LNCAP (cell line): ENCODE data around the gene BANP.

ENCODE experiments used
- TF ChIP-seq, protein P1 (sequence below): fragments of 450-650 bp; IDR thresholded peaks from 2 replicates; pipeline ENCODE4 v1.5.1; 2017; ENCODE audit warnings: mild to moderate bottlenecking

The BANP gene

DNA sequence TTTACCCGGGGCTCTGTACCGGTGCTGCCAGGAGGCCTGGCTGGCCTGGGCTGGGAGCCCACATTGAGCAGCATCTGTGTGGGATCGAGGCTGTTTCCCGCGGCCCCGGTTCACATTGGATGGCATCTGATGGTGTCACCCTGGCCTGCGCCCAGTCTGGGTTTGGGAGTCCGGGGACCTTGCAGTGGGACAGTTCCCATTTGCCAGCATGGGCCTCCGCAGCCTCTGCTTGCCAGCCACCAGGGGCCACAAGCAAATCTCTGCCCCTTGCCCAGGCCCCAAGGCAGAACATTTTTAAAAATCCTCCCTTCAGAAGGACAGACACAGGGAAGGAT is 64.5 kb downstream of the BANP start:
- TF ChIP-seq, protein P1, sequence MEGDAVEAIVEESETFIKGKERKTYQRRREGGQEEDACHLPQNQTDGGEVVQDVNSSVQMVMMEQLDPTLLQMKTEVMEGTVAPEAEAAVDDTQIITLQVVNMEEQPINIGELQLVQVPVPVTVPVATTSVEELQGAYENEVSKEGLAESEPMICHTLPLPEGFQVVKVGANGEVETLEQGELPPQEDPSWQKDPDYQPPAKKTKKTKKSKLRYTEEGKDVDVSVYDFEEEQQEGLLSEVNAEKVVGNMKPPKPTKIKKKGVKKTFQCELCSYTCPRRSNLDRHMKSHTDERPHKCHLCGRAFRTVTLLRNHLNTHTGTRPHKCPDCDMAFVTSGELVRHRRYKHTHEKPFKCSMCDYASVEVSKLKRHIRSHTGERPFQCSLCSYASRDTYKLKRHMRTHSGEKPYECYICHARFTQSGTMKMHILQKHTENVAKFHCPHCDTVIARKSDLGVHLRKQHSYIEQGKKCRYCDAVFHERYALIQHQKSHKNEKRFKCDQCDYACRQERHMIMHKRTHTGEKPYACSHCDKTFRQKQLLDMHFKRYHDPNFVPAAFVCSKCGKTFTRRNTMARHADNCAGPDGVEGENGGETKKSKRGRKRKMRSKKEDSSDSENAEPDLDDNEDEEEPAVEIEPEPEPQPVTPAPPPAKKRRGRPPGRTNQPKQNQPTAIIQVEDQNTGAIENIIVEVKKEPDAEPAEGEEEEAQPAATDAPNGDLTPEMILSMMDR = no peak

DNA sequence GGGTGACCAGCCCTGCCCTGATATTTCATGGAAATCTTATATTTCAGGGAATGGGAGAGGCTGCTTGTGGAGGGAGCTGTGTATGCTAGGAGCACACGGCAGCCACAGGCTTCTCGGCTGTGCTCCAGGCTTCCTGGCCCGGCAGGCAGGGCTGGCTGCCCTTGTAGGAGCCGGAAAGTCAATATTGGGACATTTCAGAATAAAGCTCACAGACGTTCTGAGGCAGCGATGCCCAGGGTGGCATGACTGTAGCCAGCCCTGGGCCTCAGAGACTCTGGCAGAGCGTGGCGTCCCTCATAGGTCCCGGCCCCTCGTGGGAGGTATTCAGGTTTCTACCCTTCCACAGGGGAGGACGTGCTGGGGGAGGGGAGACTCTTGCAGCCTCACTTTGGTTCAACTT is 65.7 kb downstream of the BANP start:
- TF ChIP-seq, protein P1 = no peak

DNA sequence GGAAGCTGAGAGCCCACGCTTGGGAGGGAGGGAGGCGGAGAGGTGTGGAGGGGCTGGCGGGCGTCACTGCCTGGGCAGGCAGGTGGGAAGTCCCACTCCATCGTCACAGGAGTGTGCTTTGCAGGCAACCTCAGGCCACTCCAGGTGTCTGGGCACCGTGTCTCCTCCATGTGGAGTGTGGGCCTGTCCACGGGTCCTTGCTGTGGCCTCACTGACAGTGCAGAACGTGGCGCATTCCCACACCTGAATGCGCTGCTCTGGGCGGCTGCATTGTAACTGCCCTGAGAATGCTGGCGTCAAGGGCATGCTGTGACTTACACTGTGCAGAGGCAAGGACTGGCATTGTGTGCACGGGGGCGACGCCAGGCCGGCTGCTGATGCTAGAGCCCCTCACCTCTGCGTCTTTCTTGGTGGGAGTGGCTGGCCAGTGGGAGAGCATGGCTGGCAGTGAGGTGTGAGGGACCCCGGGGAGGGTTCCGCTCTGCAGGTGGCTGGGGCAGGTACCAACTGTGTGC is 66.4 kb downstream of the BANP start:
- TF ChIP-seq, protein P1 = no peak

DNA sequence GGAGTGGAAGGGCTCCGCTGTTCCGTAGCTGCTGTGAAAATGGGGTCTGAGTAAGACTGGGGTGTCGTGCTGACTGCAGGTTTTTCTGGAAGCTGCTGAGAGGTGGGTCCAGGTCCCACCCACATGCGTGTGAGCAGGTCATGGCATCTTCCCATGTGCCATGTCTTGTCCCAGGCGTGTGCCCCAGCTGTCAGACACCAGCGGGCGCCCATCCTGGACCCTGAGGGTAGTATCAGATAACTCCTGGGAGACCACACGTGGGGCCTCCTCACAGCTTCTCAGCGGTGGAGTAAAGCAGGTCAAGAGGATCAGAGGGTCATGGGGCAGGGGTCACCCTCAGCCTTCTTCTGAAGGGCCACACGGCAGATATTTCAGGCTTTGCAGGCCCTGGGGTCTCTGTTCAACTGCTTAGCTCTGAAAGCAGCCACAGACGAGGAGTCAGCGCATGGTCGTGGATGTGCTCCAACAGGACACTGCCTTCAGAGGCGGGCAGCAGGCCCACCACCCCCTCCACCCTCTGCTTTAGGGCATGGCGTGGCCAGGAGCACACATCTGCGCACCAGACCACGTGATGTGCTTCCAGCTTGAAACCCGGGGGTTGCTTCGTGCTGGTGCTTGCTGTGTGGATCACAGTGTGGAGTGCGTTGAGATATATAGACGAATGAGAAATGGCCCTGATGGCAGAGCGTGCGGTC is 68.7 kb downstream of the BANP start:
- TF ChIP-seq, protein P1 = no peak

DNA sequence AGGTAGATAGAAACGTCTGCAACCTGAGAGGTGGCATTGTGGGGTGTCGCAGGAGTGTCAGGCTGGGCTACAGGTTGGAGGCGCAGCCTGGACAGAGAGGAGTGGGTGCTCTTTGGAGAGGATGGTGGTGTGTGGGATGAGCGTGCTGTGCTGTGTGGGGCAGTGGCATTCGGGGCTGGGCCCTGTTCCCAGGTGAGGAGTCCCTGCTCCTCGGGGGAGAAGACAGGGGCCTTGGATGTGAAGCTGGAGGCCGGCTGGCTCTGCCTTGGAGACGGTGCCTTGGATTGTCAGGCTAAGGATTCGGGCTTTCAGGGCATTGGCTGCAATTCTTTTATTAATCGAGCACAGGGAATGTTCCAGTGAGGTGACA is 69.3 kb downstream of the BANP start:
- TF ChIP-seq, protein P1 = no peak

DNA sequence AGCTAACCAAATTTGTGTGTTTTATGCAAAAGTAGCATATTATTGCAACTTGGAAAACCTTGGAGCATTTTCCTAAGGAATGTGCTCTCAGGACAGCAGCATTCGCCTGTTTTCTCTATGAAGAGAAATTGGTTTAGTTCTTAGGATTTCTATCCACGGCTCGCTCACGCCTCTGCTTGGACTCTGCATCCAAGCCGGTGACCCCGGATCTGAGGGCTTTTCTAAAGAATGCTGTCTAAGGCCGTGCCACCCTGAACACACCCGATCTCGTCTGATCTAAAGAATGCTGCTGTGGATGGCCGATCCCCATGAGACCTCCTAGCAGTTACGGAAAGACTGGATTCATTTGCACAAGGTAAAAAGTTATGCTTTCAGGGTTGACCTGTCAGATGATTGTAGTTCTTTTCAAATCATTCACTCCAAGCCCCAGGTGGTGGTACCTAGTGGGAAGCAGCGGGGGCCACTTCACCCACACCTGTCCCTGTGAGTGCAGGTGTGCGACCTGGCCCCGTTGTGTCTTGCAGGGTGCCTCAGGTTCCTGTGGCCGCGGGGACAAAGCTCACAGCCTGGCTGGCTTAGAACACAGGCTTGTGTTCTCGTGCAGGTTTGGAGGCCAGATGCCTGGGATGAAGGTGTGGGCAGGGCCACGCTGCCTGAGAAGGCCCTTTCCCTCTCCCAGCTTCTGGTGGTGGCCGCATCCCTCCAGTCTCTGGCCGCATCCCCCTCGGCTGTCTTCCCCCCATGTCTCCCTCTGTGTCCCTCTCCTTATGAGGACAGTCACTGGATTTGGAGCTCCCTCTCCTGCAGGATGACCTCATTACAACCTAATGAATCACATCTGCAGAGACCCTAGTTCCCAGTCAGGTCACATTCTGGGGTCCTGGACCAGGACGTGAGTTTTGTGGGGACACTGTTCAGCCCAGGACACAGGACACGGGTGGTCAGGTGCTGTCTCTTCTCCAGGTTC is 71.1 kb downstream of the BANP start:
- TF ChIP-seq, protein P1 = no peak

DNA sequence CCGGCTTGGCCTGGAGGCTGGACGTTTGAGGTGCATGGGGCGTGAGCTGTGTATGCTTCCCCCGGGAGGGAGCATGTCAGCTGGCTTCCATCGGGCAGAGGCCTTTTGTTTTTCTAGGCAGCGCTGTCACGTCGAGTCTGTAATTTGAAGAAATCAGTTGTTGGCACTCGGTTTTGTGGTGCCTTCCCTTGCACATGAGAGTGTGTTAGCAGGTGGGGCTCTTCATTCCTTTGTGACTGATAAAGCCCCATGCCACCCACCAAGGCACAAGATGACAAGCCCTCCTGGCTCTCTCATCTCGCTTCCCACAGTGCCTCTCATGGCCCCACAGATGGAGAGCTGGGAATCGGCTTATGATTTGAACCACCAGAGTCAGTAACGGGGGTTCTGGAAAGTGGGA is 72.1 kb downstream of the BANP start:
- TF ChIP-seq, protein P1 = no peak
